Cardiac muscle cell (in vitro differentiated cells and primary cell): ENCODE measurements around the gene MYL7. TPM values are rescaled to one million over a fixed set of nuclear protein-coding genes. Genes with fewer than 3 reads are reported as not detected.

Experiments
- DNase-seq, 2 donors: peaks; one replicate each; pipeline versions ENCODE4 v3.0.0 to v3.0.0-alpha.2; 2010 to 2017; ENCODE audit warnings: low read depth in 1 of 2, low spot score in 1 of 2
- H3K27ac ChIP-seq: fragments of 200-600 bp; sonication (generic); 2 replicates; pipeline ENCODE4 v1.5.1; 2016
- H3K27me3 ChIP-seq: fragments of 200-600 bp; sonication (generic); 2 replicates; pipeline ENCODE4 v1.6.0; 2016; ENCODE audit warnings: control low read depth
- H3K36me3 ChIP-seq: fragments of 200-600 bp; sonication (generic); 2 replicates; pipeline ENCODE4 v1.5.1; 2016; ENCODE audit warnings: control low read depth
- H3K4me1 ChIP-seq: fragments of 200-600 bp; sonication (generic); 2 replicates; pipeline ENCODE4 v1.8.1; 2017; ENCODE audit warnings: low read depth, mild to moderate bottlenecking, mixed run types
- H3K4me3 ChIP-seq: fragments of 200-600 bp; sonication (generic); 2 replicates; pipeline ENCODE4 v1.5.1; 2016; ENCODE audit warnings: mild to moderate bottlenecking
- H3K9me3 ChIP-seq: fragments of 200-600 bp; sonication (generic); 2 replicates; pipeline ENCODE4 v1.5.1; 2017; ENCODE audit warnings: low read depth, mild to moderate bottlenecking, control low read depth
- polyA plus RNA-seq: library from polyadenylated mRNA; unstranded; fragments of >200 nt; fragmentation: Nextera tagmentation; extraction: Ambion mirVana; gene quantifications from 2 replicates; pipeline ENCODE4 v1.2.1, GENCODE V29; 2016
- total RNA-seq: library from RNA; depleted of rRNA; stranded (reverse); fragments of >200 nt; gene quantifications from 2 replicates; pipeline ENCODE4 v1.2.3, GENCODE V29; 2016
- TF ChIP-seq, protein P1 (sequence below): IDR thresholded peaks from 2 replicates; pipeline ENCODE4 v1.5.1; 2012; ENCODE audit warnings: low read depth, mild to moderate bottlenecking, low read length

MYL7 gene
- total and polyA plus RNA-seq, 2 experiments from 2014 or later, result 9,288 to 20,231 TPM

DNA sequence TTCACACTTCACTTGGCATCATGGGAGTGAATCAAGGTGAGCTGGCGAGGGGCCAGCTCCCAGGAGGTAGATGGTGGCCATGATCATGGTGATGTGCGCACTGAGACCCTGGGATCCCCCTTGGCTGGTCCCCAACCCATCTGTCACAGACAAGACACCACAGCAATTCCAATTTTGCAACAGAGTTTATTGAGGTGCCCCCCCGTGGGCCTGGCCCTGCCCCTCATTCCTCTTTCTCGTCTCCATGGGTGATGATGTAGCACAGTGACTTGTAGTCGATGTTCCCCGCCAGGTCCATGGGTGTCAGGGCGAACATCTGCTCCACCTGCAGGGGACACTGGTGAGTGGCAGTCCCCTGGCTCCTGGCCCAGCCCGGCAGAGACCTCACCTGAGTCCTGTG lies 2.4 kb downstream of the MYL7 start:
- peaks cover 12% of the 10 kb centered on the region for H3K36me3 ChIP-seq
- H3K27me3 ChIP-seq, result no peaks in the 10 kb centered on the region
- peaks cover 54% of the 10 kb centered on the region for H3K4me1 ChIP-seq
- TF ChIP-seq, protein P1, sequence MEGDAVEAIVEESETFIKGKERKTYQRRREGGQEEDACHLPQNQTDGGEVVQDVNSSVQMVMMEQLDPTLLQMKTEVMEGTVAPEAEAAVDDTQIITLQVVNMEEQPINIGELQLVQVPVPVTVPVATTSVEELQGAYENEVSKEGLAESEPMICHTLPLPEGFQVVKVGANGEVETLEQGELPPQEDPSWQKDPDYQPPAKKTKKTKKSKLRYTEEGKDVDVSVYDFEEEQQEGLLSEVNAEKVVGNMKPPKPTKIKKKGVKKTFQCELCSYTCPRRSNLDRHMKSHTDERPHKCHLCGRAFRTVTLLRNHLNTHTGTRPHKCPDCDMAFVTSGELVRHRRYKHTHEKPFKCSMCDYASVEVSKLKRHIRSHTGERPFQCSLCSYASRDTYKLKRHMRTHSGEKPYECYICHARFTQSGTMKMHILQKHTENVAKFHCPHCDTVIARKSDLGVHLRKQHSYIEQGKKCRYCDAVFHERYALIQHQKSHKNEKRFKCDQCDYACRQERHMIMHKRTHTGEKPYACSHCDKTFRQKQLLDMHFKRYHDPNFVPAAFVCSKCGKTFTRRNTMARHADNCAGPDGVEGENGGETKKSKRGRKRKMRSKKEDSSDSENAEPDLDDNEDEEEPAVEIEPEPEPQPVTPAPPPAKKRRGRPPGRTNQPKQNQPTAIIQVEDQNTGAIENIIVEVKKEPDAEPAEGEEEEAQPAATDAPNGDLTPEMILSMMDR, result no peak
- H3K27ac ChIP-seq, result peak overlapping the region; percentile 100
- no peaks in the 10 kb centered on the region for H3K9me3 ChIP-seq
- no peak overlapping the region for H3K4me3 ChIP-seq
- peak in 1 of 2 donors; percentile 20 for DNase-seq

GRCh38 chr7:44136731-44137130 lies 4.4 kb downstream of the MYL7 start:
- H3K9me3 ChIP-seq, result no peaks in the 10 kb centered on the region
- peak overlapping the region; percentile 100 for H3K27ac ChIP-seq
- peaks cover 62% of the 10 kb centered on the region for H3K4me1 ChIP-seq
- H3K36me3 ChIP-seq, result peaks cover 12% of the 10 kb centered on the region
- H3K4me3 ChIP-seq, result no peak overlapping the region
- no peak for DNase-seq
- TF ChIP-seq, protein P1, result no peak
- no peaks in the 10 kb centered on the region for H3K27me3 ChIP-seq

DNA sequence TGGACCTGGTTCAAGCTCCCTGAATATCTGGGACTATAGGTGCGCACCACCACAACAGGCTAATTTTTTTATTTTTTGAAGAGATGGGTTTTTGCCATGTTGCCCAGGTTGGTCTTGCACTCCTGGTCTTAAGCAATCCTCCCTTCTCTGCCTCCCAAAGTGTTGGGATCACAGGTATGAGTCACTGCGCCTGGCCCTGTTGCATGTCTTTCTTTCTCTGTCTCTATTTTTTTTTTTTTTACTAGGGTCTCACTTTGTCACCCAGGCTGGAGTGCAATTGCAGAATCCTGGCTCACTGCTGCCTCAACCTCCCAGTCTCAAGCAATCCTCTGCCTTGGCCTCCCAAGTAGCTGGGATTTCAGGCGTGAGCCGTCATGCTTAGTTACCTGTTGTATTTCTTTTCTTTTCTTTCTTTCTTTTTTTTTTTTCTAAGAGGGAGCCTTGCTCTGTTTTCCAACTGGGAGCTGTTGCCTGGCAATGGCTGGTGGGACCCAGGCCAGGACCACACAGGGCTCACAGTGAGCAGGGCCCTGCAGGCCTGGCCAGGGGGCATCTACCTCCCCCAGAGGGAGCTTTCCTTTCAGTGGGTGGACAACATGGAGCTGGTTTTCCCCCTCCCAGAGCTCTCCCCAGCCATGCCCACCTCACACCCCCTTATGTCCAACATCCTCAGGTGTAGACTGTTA lies 6.0 kb downstream of the MYL7 start:
- peaks cover 61% of the 10 kb centered on the region for H3K4me1 ChIP-seq
- peaks cover 8% of the 10 kb centered on the region for H3K36me3 ChIP-seq
- DNase-seq, result no peak
- H3K27me3 ChIP-seq, result no peaks in the 10 kb centered on the region
- no peaks in the 10 kb centered on the region for H3K9me3 ChIP-seq
- peak overlapping the region; percentile 100 for H3K27ac ChIP-seq
- no peak overlapping the region for H3K4me3 ChIP-seq
- TF ChIP-seq, protein P1, result no peak

DNA sequence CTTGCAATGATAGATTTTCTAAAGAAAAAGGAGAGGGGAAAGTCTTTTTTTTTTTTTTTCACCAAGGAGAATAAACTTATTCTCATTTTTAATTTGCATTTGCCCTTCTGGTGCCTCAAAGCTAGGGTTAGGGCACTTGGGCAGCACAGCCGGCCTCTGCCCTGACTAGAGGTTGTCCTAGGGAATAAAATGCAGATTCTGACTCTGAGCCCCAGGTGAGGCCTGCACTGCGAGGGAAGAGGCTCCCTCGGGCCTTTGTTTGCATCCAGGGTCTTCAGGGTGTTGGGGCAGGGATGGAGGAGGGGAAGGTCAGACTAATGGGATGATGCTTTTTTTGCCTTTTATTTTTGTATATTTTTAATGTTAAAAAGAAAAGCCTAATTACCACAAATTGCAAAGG lies 7.8 kb downstream of the MYL7 start:
- H3K36me3 ChIP-seq, result no peaks in the 10 kb centered on the region
- H3K27me3 ChIP-seq, result no peaks in the 10 kb centered on the region
- peaks cover 70% of the 10 kb centered on the region for H3K4me1 ChIP-seq
- no peak for DNase-seq
- peak overlapping the region; percentile 100 for H3K27ac ChIP-seq
- TF ChIP-seq, protein P1, result no peak
- no peaks in the 10 kb centered on the region for H3K9me3 ChIP-seq
- no peak overlapping the region for H3K4me3 ChIP-seq

GRCh38 chr7:44132039-44132438 lies 9.1 kb downstream of the MYL7 start:
- H3K27me3 ChIP-seq, result no peaks in the 10 kb centered on the region
- peaks cover 67% of the 10 kb centered on the region for H3K4me1 ChIP-seq

More at GRCh38 chr7:44132039-44132438, 9.1 kb downstream of the MYL7 start:
- H3K27ac ChIP-seq, result peak overlapping the region; percentile 100
- peak; percentile 64 to 91 for DNase-seq
- H3K9me3 ChIP-seq, result no peaks in the 10 kb centered on the region
- TF ChIP-seq, protein P1, result no peak
- H3K36me3 ChIP-seq, result no peaks in the 10 kb centered on the region
- H3K4me3 ChIP-seq, result no peak overlapping the region
